ENCODE data around the gene PLXNA4.
A peak's percentile ranks its signal among the peaks of the same experiment; 100 is the strongest.

The PLXNA4 gene

GRCh38 chr7:132568962-132569361 is 7.3 kb downstream of the PLXNA4 start:
- no peak for TF ChIP-seq JUND (IDR thresholded peaks at IDR 0.05; ENCODE audit: low read depth)
- no peak for DNase-seq (ENCODE audit: low read depth in 1 of 2, low spot score in 1 of 2)
- in situ Hi-C loops (cut with HindIII; ENCODE audit: low pct_unique_long_range_greater_than_20kb, low sequenced_read_pairs), result no loop called here

- no peak for TF ChIP-seq JUND (IDR thresholded peaks at IDR 0.05; ENCODE audit: low read depth)
- DNase-seq (ENCODE audit: low read depth in 1 of 2, low spot score in 1 of 2), result no peak
- in situ Hi-C loops (cut with HindIII; ENCODE audit: low pct_unique_long_range_greater_than_20kb, low sequenced_read_pairs), result no loop called here
Observed at GRCh38 chr7:132565885-132566284, 10.4 kb downstream of the PLXNA4 start.

- in situ Hi-C loops (cut with HindIII; ENCODE audit: low pct_unique_long_range_greater_than_20kb, low sequenced_read_pairs), result no loop called here
- no peak for DNase-seq (ENCODE audit: low read depth in 1 of 2, low spot score in 1 of 2)
- no peak for TF ChIP-seq JUND (IDR thresholded peaks at IDR 0.05; ENCODE audit: low read depth)
Observed at GRCh38 chr7:132565441-132565840, 10.8 kb downstream of the PLXNA4 start.

GRCh38 chr7:132564849-132565248 is 11.4 kb downstream of the PLXNA4 start:
- DNase-seq (ENCODE audit: low read depth in 1 of 2, low spot score in 1 of 2), result no peak
- in situ Hi-C loops (cut with HindIII; ENCODE audit: low pct_unique_long_range_greater_than_20kb, low sequenced_read_pairs), result no loop called here
- TF ChIP-seq JUND (IDR thresholded peaks at IDR 0.05; ENCODE audit: low read depth), result no peak

- TF ChIP-seq JUND (IDR thresholded peaks at IDR 0.05; ENCODE audit: low read depth), result no peak
- peak in 1 of 2 experiments; percentile 7 for DNase-seq (ENCODE audit: low read depth in 1 of 2, low spot score in 1 of 2)
- in situ Hi-C loops (cut with HindIII; ENCODE audit: low pct_unique_long_range_greater_than_20kb, low sequenced_read_pairs), result no loop called here
Observed at GRCh38 chr7:132564090-132564489, 12.2 kb downstream of the PLXNA4 start.

GRCh38 chr7:132562690-132563089 is 13.6 kb downstream of the PLXNA4 start:
- in situ Hi-C loops (cut with HindIII; ENCODE audit: low pct_unique_long_range_greater_than_20kb, low sequenced_read_pairs), result no loop called here
- TF ChIP-seq JUND (IDR thresholded peaks at IDR 0.05; ENCODE audit: low read depth), result no peak
- DNase-seq (ENCODE audit: low read depth in 1 of 2, low spot score in 1 of 2), result no peak

- TF ChIP-seq JUND (IDR thresholded peaks at IDR 0.05; ENCODE audit: low read depth), result no peak
- no peak for DNase-seq (ENCODE audit: low read depth in 1 of 2, low spot score in 1 of 2)
- in situ Hi-C loops (cut with HindIII; ENCODE audit: low pct_unique_long_range_greater_than_20kb, low sequenced_read_pairs), result no loop called here
Observed at GRCh38 chr7:132561763-132562162, 14.5 kb downstream of the PLXNA4 start.

- TF ChIP-seq JUND (IDR thresholded peaks at IDR 0.05; ENCODE audit: low read depth), result no peak
- in situ Hi-C loops (cut with HindIII; ENCODE audit: low pct_unique_long_range_greater_than_20kb, low sequenced_read_pairs), result no loop called here
- DNase-seq (ENCODE audit: low read depth in 1 of 2, low spot score in 1 of 2), result no peak
Observed at GRCh38 chr7:132560825-132561529, 15.3 kb downstream of the PLXNA4 start.

- TF ChIP-seq JUND (IDR thresholded peaks at IDR 0.05; ENCODE audit: low read depth), result no peak
- in situ Hi-C loops (cut with HindIII; ENCODE audit: low pct_unique_long_range_greater_than_20kb, low sequenced_read_pairs), result no loop called here
- no peak for DNase-seq (ENCODE audit: low read depth in 1 of 2, low spot score in 1 of 2)
Observed at GRCh38 chr7:132560105-132560504, 16.2 kb downstream of the PLXNA4 start.

- in situ Hi-C loops (cut with HindIII; ENCODE audit: low pct_unique_long_range_greater_than_20kb, low sequenced_read_pairs), result no loop called here
- DNase-seq (ENCODE audit: low read depth in 1 of 2, low spot score in 1 of 2), result no peak
- TF ChIP-seq JUND (IDR thresholded peaks at IDR 0.05; ENCODE audit: low read depth), result no peak
Observed at GRCh38 chr7:132558815-132559214, 17.5 kb downstream of the PLXNA4 start.

GRCh38 chr7:132557489-132558044 is 18.7 kb downstream of the PLXNA4 start:
- in situ Hi-C loops (cut with HindIII; ENCODE audit: low pct_unique_long_range_greater_than_20kb, low sequenced_read_pairs), result no loop called here
- TF ChIP-seq JUND (IDR thresholded peaks at IDR 0.05; ENCODE audit: low read depth), result no peak
- DNase-seq (ENCODE audit: low read depth in 1 of 2, low spot score in 1 of 2), result no peak

- in situ Hi-C loops (cut with HindIII; ENCODE audit: low pct_unique_long_range_greater_than_20kb, low sequenced_read_pairs), result no loop called here
- DNase-seq (ENCODE audit: low read depth in 1 of 2, low spot score in 1 of 2), result no peak
- no peak for TF ChIP-seq JUND (IDR thresholded peaks at IDR 0.05; ENCODE audit: low read depth)
Observed at GRCh38 chr7:132554446-132554845, 21.8 kb downstream of the PLXNA4 start.

GRCh38 chr7:132553031-132553430 is 23.2 kb downstream of the PLXNA4 start:
- TF ChIP-seq JUND (IDR thresholded peaks at IDR 0.05; ENCODE audit: low read depth), result no peak
- in situ Hi-C loops (cut with HindIII; ENCODE audit: low pct_unique_long_range_greater_than_20kb, low sequenced_read_pairs), result no loop called here
- no peak for DNase-seq (ENCODE audit: low read depth in 1 of 2, low spot score in 1 of 2)

- in situ Hi-C loops (cut with HindIII; ENCODE audit: low pct_unique_long_range_greater_than_20kb, low sequenced_read_pairs), result no loop called here
- TF ChIP-seq JUND (IDR thresholded peaks at IDR 0.05; ENCODE audit: low read depth), result no peak
- DNase-seq (ENCODE audit: low read depth in 1 of 2, low spot score in 1 of 2), result no peak
Observed at GRCh38 chr7:132551886-132552285, 24.4 kb downstream of the PLXNA4 start.
